ENCODE measurements around the gene CHST1.

- TF ChIP-seq CTCF (IDR thresholded peaks at IDR 0.05): no peak
- TF ChIP-seq POLR2A (IDR thresholded peaks at IDR 0.05): no peak
Measured at GRCh38 chr11:45605051-45605450, 60.4 kb downstream of the CHST1 start.
